GM23338 (cell line): Measurements from ENCODE around the gene SPTB. TPM values are rescaled to one million over a fixed set of nuclear protein-coding genes. Genes with fewer than 3 reads are reported as not detected.

Source experiments
- ATAC-seq: fragments of 200-7000 bp; cut with Tn5 transposase; 3 replicates; pipeline ENCODE4 v1.9.1; 2020
- DNase-seq: peaks from one replicate; pipeline ENCODE4 v3.0.0-alpha.2; 2015; ENCODE audit warnings: low spot score
- H2AFZ ChIP-seq: fragments of 200-600 bp; sonication (generic); 2 replicates; pipeline ENCODE4 v1.8.0; 2016; ENCODE audit warnings: antibody characterized with exemption, mild to moderate bottlenecking, moderate library complexity
- H3F3A ChIP-seq: fragments of 200-600 bp; sonication (generic); replicated peaks from 2 replicates; pipeline ENCODE4 v1.8.0; 2017; ENCODE audit warnings: antibody characterized with exemption, mixed run types, low read depth
- H3K27ac ChIP-seq: fragments of 200-600 bp; sonication (generic); 2 replicates; pipeline ENCODE4 v1.6.1; 2016; ENCODE audit warnings: low read depth
- H3K27me3 ChIP-seq: fragments of 200-600 bp; sonication (generic); 2 replicates; pipeline ENCODE4 v1.8.0; 2016; ENCODE audit warnings: mild to moderate bottlenecking, mixed run types, moderate library complexity; ENCODE audit not compliant: insufficient read depth
- H3K36me3 ChIP-seq: fragments of 200-600 bp; sonication (generic); 2 replicates; pipeline ENCODE4 v1.8.0; 2016; ENCODE audit warnings: mild to moderate bottlenecking; ENCODE audit not compliant: insufficient read depth
- H3K4me1 ChIP-seq: fragments of 200-600 bp; sonication (generic); 2 replicates; pipeline ENCODE4 v1.8.0; 2016; ENCODE audit warnings: mild to moderate bottlenecking, moderate library complexity; ENCODE audit not compliant: insufficient read depth
- H3K4me2 ChIP-seq: fragments of 200-600 bp; sonication (generic); 2 replicates; pipeline ENCODE4 v1.7.1; 2017; ENCODE audit warnings: mixed run types
- H3K4me3 ChIP-seq: fragments of 200-600 bp; sonication (generic); 2 replicates; pipeline ENCODE4 v1.6.1; 2016; ENCODE audit warnings: mixed run types
- H3K79me2 ChIP-seq: fragments of 200-600 bp; sonication (generic); replicated peaks from 2 replicates; pipeline ENCODE4 v1.8.0; 2017; ENCODE audit warnings: mild to moderate bottlenecking; ENCODE audit not compliant: insufficient read depth
- H3K9me2 ChIP-seq: fragments of 200-600 bp; sonication (generic); 2 replicates; pipeline ENCODE4 v1.8.0; 2017; ENCODE audit not compliant: insufficient read depth
- H4K20me1 ChIP-seq: fragments of 200-600 bp; sonication (generic); replicated peaks from 2 replicates; pipeline ENCODE4 v1.8.0; 2017; ENCODE audit warnings: mild to moderate bottlenecking; ENCODE audit not compliant: insufficient read depth
- H3K27ac Mint-ChIP-seq: 2 replicates; pipeline ENCODE4 v1.8.0; 2020; ENCODE audit warnings: inconsistent platforms, mild to moderate bottlenecking, moderate library complexity, mixed read lengths
- H3K27me3 Mint-ChIP-seq: 3 replicates; pipeline ENCODE4 v1.8.0; 2022; ENCODE audit warnings: low read depth, mild to moderate bottlenecking, moderate library complexity, mixed read lengths, inconsistent platforms; ENCODE audit not compliant: insufficient read depth, poor library complexity
- H3K36me3 Mint-ChIP-seq: 3 replicates; pipeline ENCODE4 v1.8.0; 2021; ENCODE audit warnings: low read depth, mild to moderate bottlenecking, inconsistent platforms, moderate library complexity, mixed read lengths
- H3K4me1 Mint-ChIP-seq: 3 replicates; pipeline ENCODE4 v1.8.0; 2020; ENCODE audit warnings: mild to moderate bottlenecking, inconsistent platforms, mixed read lengths
- H3K4me3 Mint-ChIP-seq: 3 replicates; pipeline ENCODE4 v1.8.0; 2021; ENCODE audit warnings: moderate library complexity, mild to moderate bottlenecking, inconsistent platforms, mixed read lengths
- H3K9me3 Mint-ChIP-seq: 3 replicates; pipeline ENCODE4 v1.8.0; 2020; ENCODE audit warnings: moderate library complexity, mild to moderate bottlenecking, inconsistent platforms, mixed read lengths
- CREB1 ChIP-seq: fragments of 250-450 bp; sonication (Bioruptor Pico); IDR thresholded peaks from 2 replicates; pipeline ENCODE4 v1.5.0; 2020; ENCODE audit warnings: low read depth, mild to moderate bottlenecking, moderate library complexity
- CTCF ChIP-seq, 2 experiments: fragments of 200-600 bp in 1 of 2; sonication (generic) in 1 of 2; conservative IDR thresholded peaks; 2 replicates each; pipeline versions ENCODE4 v1.5.1 to v1.6.1; 2016 to 2017; ENCODE audit warnings: antibody characterized with exemption in 2 of 2, low read depth in 2 of 2, mild to moderate bottlenecking in 2 of 2, moderate library complexity in 1 of 2
- ETS1 ChIP-seq: IDR thresholded peaks from 2 replicates; pipeline ENCODE4 v1.6.1; 2016; ENCODE audit warnings: antibody characterized with exemption
- EZH2 ChIP-seq: fragments of 200-600 bp; sonication (generic); IDR thresholded peaks from one replicate; pipeline ENCODE4 v1.8.0; 2017; ENCODE audit warnings: antibody characterized with exemption, mild to moderate bottlenecking, low read depth; ENCODE audit not compliant: unreplicated experiment
- JUNB ChIP-seq: IDR thresholded peaks from one replicate; pipeline ENCODE4 v1.6.1; 2016; ENCODE audit warnings: antibody characterized with exemption; ENCODE audit not compliant: unreplicated experiment
- NANOG ChIP-seq: IDR thresholded peaks from 2 replicates; pipeline ENCODE4 v1.6.1; 2016; ENCODE audit warnings: antibody characterized with exemption, borderline replicate concordance
- POLR2AphosphoS5 ChIP-seq: IDR thresholded peaks from 2 replicates; pipeline ENCODE4 v1.6.1; 2016; ENCODE audit warnings: antibody characterized with exemption, low read depth
- STAT1 ChIP-seq: IDR thresholded peaks from one replicate; pipeline ENCODE4 v1.6.1; 2016; ENCODE audit warnings: antibody characterized with exemption; ENCODE audit not compliant: unreplicated experiment
- ZNF114 ChIP-seq: fragments of 250-450 bp; sonication (Bioruptor Pico); IDR thresholded peaks from 2 replicates; pipeline ENCODE4 v1.5.0; 2020; ENCODE audit warnings: mild to moderate bottlenecking, moderate library complexity
- ZNF331 ChIP-seq: fragments of 250-450 bp; sonication (Bioruptor Pico); IDR thresholded peaks from 2 replicates; pipeline ENCODE4 v1.5.0; 2020; ENCODE audit warnings: low read depth, mild to moderate bottlenecking, moderate library complexity
- ZNF462 ChIP-seq: fragments of 250-450 bp; sonication (Bioruptor Pico); IDR thresholded peaks from 2 replicates; pipeline ENCODE4 v1.5.0; 2020; ENCODE audit warnings: mild to moderate bottlenecking, moderate library complexity
- polyA plus RNA-seq: library from polyadenylated mRNA; unstranded; fragments of >200 nt; fragmentation: Nextera tagmentation; extraction: Ambion mirVana; gene quantifications from 2 replicates; pipeline ENCODE4 v1.2.1, GENCODE V29; 2016
- total RNA-seq: library from RNA; depleted of rRNA; stranded (reverse); fragments of >200 nt; shearing (Covaris generic); gene quantifications from 2 replicates; pipeline ENCODE4 v1.2.3, GENCODE V29; 2014

The SPTB gene
- total and polyA plus RNA-seq, 2 experiments from 2014 or later: 1.1 to 1.9 TPM

GRCh38 chr14:64795921-64796320 lies 83.8 kb downstream of the SPTB start:
- Histone ChIP-seq H3K27ac (no peak overlapping the region), H3K4me2 (no peak overlapping the region), H3K9me2 (0 out of 2 replicates have a peak, but pooled peaks cover 3% of the 10 kb centered on the region), H3K27me3 (no peaks in the 10 kb centered on the region), H3K79me2 (no peaks in the 10 kb centered on the region), H4K20me1 (no peaks in the 10 kb centered on the region), H3K4me1 (no peaks in the 10 kb centered on the region), H3K36me3 (no peaks in the 10 kb centered on the region), H3F3A (no peaks in the 10 kb centered on the region), H2AFZ (no peak overlapping the region), H3K4me3 (no peak overlapping the region)
- DNase-seq (no peak), ATAC-seq (no peak)
- H3K4me1 Mint-ChIP-seq: peaks cover 3% of the 10 kb centered on the region; the same call in 1 of the 3 replicates
- no peak overlapping the region for H3K4me3 Mint-ChIP-seq
- no peaks in the 10 kb centered on the region for H3K9me3 Mint-ChIP-seq
- no peak overlapping the region for H3K27ac Mint-ChIP-seq
- peaks cover 3% of the 10 kb centered on the region for H3K27me3 Mint-ChIP-seq
- TF ChIP-seq STAT1: no peak
- TF ChIP-seq JUNB: no peak
- no peak for TF ChIP-seq CREB1 (CRISPR knock-in tag)
- TF ChIP-seq POLR2AphosphoS5: no peak
- no peaks in the 10 kb centered on the region for H3K36me3 Mint-ChIP-seq

GRCh38 chr14:64795211-64795610 lies 84.5 kb downstream of the SPTB start:
- H2AFZ ChIP-seq: no peak overlapping the region
- no peaks in the 10 kb centered on the region for H3K79me2 ChIP-seq
- Mint-ChIP-seq H3K4me1 (peaks cover 3% of the 10 kb centered on the region; the same call in 2 of the 3 replicates), H3K27me3 (peaks cover 3% of the 10 kb centered on the region), H3K27ac (no peak overlapping the region), H3K36me3 (no peaks in the 10 kb centered on the region), H3K9me3 (no peaks in the 10 kb centered on the region), H3K4me3 (no peak overlapping the region)
- ATAC-seq: no peak
- peaks cover 5% of the 10 kb centered on the region; the same call in 1 of the 2 replicates for H3K4me1 ChIP-seq
- 0 out of 2 replicates have a peak, but pooled peaks cover 3% of the 10 kb centered on the region for H3K9me2 ChIP-seq
- no peaks in the 10 kb centered on the region for H3K36me3 ChIP-seq
- no peak for TF ChIP-seq CTCF (conservative IDR thresholded peaks at IDR 0.05; ENCODE audit: low read depth in 2 of 2)
- no peak for TF ChIP-seq POLR2AphosphoS5
- TF ChIP-seq ZNF331 (CRISPR knock-in tag): no peak
- TF ChIP-seq ZNF114 (CRISPR knock-in tag): no peak
- no peak for TF ChIP-seq JUNB
- no peak for TF ChIP-seq EZH2
- TF ChIP-seq CREB1 (CRISPR knock-in tag): no peak
- no peak for TF ChIP-seq ZNF462 (CRISPR knock-in tag)
- no peak for TF ChIP-seq NANOG
- TF ChIP-seq ETS1: no peak
- no peak overlapping the region for H3K27ac ChIP-seq
- H3K4me3 ChIP-seq: no peak overlapping the region
- DNase-seq: no peak
- no peaks in the 10 kb centered on the region for H4K20me1 ChIP-seq
- H3K27me3 ChIP-seq: no peaks in the 10 kb centered on the region
- H3F3A ChIP-seq: no peaks in the 10 kb centered on the region
- no peak overlapping the region for H3K4me2 ChIP-seq
